GM23338 (cell line): Measurements from ENCODE around the gene SAMD10. TPM values are rescaled to one million over a fixed set of nuclear protein-coding genes. Genes with fewer than 3 reads are reported as not detected.

Experiments
- ATAC-seq: fragments of 200-7000 bp; cut with Tn5 transposase; 3 replicates; pipeline ENCODE4 v1.9.1; 2020
- DNase-seq: peaks from one replicate; pipeline ENCODE4 v3.0.0-alpha.2; 2015; ENCODE audit warnings: low spot score
- H2AFZ ChIP-seq: fragments of 200-600 bp; sonication (generic); 2 replicates; pipeline ENCODE4 v1.8.0; 2016; ENCODE audit warnings: antibody characterized with exemption, mild to moderate bottlenecking, moderate library complexity
- H3F3A ChIP-seq: fragments of 200-600 bp; sonication (generic); replicated peaks from 2 replicates; pipeline ENCODE4 v1.8.0; 2017; ENCODE audit warnings: antibody characterized with exemption, mixed run types, low read depth
- H3K27ac ChIP-seq: fragments of 200-600 bp; sonication (generic); 2 replicates; pipeline ENCODE4 v1.6.1; 2016; ENCODE audit warnings: low read depth
- H3K27me3 ChIP-seq: fragments of 200-600 bp; sonication (generic); 2 replicates; pipeline ENCODE4 v1.8.0; 2016; ENCODE audit warnings: mild to moderate bottlenecking, mixed run types, moderate library complexity; ENCODE audit not compliant: insufficient read depth
- H3K36me3 ChIP-seq: fragments of 200-600 bp; sonication (generic); 2 replicates; pipeline ENCODE4 v1.8.0; 2016; ENCODE audit warnings: mild to moderate bottlenecking; ENCODE audit not compliant: insufficient read depth
- H3K4me1 ChIP-seq: fragments of 200-600 bp; sonication (generic); 2 replicates; pipeline ENCODE4 v1.8.0; 2016; ENCODE audit warnings: mild to moderate bottlenecking, moderate library complexity; ENCODE audit not compliant: insufficient read depth
- H3K4me2 ChIP-seq: fragments of 200-600 bp; sonication (generic); 2 replicates; pipeline ENCODE4 v1.7.1; 2017; ENCODE audit warnings: mixed run types
- H3K4me3 ChIP-seq: fragments of 200-600 bp; sonication (generic); 2 replicates; pipeline ENCODE4 v1.6.1; 2016; ENCODE audit warnings: mixed run types
- H3K79me2 ChIP-seq: fragments of 200-600 bp; sonication (generic); replicated peaks from 2 replicates; pipeline ENCODE4 v1.8.0; 2017; ENCODE audit warnings: mild to moderate bottlenecking; ENCODE audit not compliant: insufficient read depth
- H3K9me2 ChIP-seq: fragments of 200-600 bp; sonication (generic); 2 replicates; pipeline ENCODE4 v1.8.0; 2017; ENCODE audit not compliant: insufficient read depth
- H4K20me1 ChIP-seq: fragments of 200-600 bp; sonication (generic); replicated peaks from 2 replicates; pipeline ENCODE4 v1.8.0; 2017; ENCODE audit warnings: mild to moderate bottlenecking; ENCODE audit not compliant: insufficient read depth
- H3K27ac Mint-ChIP-seq: 2 replicates; pipeline ENCODE4 v1.8.0; 2020; ENCODE audit warnings: inconsistent platforms, mild to moderate bottlenecking, moderate library complexity, mixed read lengths
- H3K27me3 Mint-ChIP-seq: 3 replicates; pipeline ENCODE4 v1.8.0; 2022; ENCODE audit warnings: low read depth, mild to moderate bottlenecking, moderate library complexity, mixed read lengths, inconsistent platforms; ENCODE audit not compliant: insufficient read depth, poor library complexity
- H3K36me3 Mint-ChIP-seq: 3 replicates; pipeline ENCODE4 v1.8.0; 2021; ENCODE audit warnings: low read depth, mild to moderate bottlenecking, inconsistent platforms, moderate library complexity, mixed read lengths
- H3K4me1 Mint-ChIP-seq: 3 replicates; pipeline ENCODE4 v1.8.0; 2020; ENCODE audit warnings: mild to moderate bottlenecking, inconsistent platforms, mixed read lengths
- H3K4me3 Mint-ChIP-seq: 3 replicates; pipeline ENCODE4 v1.8.0; 2021; ENCODE audit warnings: moderate library complexity, mild to moderate bottlenecking, inconsistent platforms, mixed read lengths
- H3K9me3 Mint-ChIP-seq: 3 replicates; pipeline ENCODE4 v1.8.0; 2020; ENCODE audit warnings: moderate library complexity, mild to moderate bottlenecking, inconsistent platforms, mixed read lengths
- CREB1 ChIP-seq: fragments of 250-450 bp; sonication (Bioruptor Pico); IDR thresholded peaks from 2 replicates; pipeline ENCODE4 v1.5.0; 2020; ENCODE audit warnings: low read depth, mild to moderate bottlenecking, moderate library complexity
- ETS1 ChIP-seq: IDR thresholded peaks from 2 replicates; pipeline ENCODE4 v1.6.1; 2016; ENCODE audit warnings: antibody characterized with exemption
- EZH2phosphoT487 ChIP-seq: fragments of 200-600 bp; sonication (generic); IDR thresholded peaks from one replicate; pipeline ENCODE4 v1.8.1; 2018; ENCODE audit warnings: antibody characterized with exemption; ENCODE audit not compliant: unreplicated experiment
- POLR2AphosphoS5 ChIP-seq: IDR thresholded peaks from 2 replicates; pipeline ENCODE4 v1.6.1; 2016; ENCODE audit warnings: antibody characterized with exemption, low read depth
- STAT1 ChIP-seq: IDR thresholded peaks from one replicate; pipeline ENCODE4 v1.6.1; 2016; ENCODE audit warnings: antibody characterized with exemption; ENCODE audit not compliant: unreplicated experiment
- ZNF114 ChIP-seq: fragments of 250-450 bp; sonication (Bioruptor Pico); IDR thresholded peaks from 2 replicates; pipeline ENCODE4 v1.5.0; 2020; ENCODE audit warnings: mild to moderate bottlenecking, moderate library complexity
- polyA plus RNA-seq: library from polyadenylated mRNA; unstranded; fragments of >200 nt; fragmentation: Nextera tagmentation; extraction: Ambion mirVana; gene quantifications from 2 replicates; pipeline ENCODE4 v1.2.1, GENCODE V29; 2016
- total RNA-seq: library from RNA; depleted of rRNA; stranded (reverse); fragments of >200 nt; shearing (Covaris generic); gene quantifications from 2 replicates; pipeline ENCODE4 v1.2.3, GENCODE V29; 2014
- TF ChIP-seq, protein P1 (sequence below): fragments of 250-450 bp; sonication (Bioruptor Pico); IDR thresholded peaks from 2 replicates; pipeline ENCODE4 v1.5.0; 2020; ENCODE audit warnings: mild to moderate bottlenecking, moderate library complexity

The SAMD10 gene
- total and polyA plus RNA-seq, 2 experiments from 2014 or later = 2.1 to 7.3 TPM

DNA sequence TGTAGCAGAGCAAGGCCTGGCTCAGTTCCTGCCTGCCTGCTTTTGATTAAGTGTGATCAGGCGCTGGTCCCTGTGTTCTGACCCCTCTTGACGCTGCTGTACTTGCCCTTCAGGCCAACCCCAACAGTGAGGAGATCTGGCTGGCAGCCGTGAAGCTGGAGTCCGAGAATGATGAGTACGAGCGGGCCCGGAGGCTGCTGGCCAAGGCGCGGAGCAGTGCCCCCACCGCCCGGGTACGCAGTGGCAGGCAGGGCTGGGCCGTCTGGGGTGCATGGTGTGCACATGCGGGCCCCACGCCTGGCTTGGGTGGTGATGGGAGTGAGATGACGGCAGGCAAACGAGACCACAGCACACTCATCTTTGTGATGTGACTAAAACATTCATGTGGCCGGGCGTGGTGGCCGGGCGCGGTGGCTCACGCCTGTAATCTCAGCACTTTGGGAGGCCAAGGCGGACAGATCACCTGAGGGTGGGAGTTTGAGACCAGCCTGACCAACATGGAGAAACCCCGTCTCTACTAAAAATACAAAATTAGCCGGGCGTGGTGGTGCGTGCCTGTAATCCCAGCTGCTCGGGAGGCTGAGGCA is 46.5 kb upstream of the SAMD10 start (continued):
- TF ChIP-seq, protein P1, sequence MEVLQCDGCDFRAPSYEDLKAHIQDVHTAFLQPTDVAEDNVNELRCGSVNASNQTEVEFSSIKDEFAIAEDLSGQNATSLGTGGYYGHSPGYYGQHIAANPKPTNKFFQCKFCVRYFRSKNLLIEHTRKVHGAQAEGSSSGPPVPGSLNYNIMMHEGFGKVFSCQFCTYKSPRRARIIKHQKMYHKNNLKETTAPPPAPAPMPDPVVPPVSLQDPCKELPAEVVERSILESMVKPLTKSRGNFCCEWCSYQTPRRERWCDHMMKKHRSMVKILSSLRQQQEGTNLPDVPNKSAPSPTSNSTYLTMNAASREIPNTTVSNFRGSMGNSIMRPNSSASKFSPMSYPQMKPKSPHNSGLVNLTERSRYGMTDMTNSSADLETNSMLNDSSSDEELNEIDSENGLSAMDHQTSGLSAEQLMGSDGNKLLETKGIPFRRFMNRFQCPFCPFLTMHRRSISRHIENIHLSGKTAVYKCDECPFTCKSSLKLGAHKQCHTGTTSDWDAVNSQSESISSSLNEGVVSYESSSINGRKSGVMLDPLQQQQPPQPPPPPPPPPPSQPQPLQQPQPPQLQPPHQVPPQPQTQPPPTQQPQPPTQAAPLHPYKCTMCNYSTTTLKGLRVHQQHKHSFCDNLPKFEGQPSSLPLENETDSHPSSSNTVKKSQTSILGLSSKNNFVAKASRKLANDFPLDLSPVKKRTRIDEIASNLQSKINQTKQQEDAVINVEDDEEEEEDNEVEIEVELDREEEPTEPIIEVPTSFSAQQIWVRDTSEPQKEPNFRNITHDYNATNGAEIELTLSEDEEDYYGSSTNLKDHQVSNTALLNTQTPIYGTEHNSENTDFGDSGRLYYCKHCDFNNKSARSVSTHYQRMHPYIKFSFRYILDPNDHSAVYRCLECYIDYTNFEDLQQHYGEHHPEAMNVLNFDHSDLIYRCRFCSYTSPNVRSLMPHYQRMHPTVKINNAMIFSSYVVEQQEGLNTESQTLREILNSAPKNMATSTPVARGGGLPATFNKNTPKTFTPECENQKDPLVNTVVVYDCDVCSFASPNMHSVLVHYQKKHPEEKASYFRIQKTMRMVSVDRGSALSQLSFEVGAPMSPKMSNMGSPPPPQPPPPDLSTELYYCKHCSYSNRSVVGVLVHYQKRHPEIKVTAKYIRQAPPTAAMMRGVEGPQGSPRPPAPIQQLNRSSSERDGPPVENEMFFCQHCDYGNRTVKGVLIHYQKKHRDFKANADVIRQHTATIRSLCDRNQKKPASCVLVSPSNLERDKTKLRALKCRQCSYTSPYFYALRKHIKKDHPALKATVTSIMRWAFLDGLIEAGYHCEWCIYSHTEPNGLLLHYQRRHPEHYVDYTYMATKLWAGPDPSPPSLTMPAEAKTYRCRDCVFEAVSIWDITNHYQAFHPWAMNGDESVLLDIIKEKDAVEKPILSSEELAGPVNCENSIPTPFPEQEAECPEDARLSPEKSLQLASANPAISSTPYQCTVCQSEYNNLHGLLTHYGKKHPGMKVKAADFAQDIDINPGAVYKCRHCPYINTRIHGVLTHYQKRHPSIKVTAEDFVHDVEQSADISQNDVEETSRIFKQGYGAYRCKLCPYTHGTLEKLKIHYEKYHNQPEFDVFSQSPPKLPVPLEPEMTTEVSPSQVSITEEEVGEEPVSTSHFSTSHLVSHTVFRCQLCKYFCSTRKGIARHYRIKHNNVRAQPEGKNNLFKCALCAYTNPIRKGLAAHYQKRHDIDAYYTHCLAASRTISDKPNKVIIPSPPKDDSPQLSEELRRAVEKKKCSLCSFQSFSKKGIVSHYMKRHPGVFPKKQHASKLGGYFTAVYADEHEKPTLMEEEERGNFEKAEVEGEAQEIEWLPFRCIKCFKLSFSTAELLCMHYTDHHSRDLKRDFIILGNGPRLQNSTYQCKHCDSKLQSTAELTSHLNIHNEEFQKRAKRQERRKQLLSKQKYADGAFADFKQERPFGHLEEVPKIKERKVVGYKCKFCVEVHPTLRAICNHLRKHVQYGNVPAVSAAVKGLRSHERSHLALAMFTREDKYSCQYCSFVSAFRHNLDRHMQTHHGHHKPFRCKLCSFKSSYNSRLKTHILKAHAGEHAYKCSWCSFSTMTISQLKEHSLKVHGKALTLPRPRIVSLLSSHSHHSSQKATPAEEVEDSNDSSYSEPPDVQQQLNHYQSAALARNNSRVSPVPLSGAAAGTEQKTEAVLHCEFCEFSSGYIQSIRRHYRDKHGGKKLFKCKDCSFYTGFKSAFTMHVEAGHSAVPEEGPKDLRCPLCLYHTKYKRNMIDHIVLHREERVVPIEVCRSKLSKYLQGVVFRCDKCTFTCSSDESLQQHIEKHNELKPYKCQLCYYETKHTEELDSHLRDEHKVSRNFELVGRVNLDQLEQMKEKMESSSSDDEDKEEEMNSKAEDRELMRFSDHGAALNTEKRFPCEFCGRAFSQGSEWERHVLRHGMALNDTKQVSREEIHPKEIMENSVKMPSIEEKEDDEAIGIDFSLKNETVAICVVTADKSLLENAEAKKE = no peak

- Histone ChIP-seq H3K4me2 (no peak overlapping the region), H4K20me1 (no peaks in the 10 kb centered on the region), H3K27me3 (no peaks in the 10 kb centered on the region), H3K4me1 (no peaks in the 10 kb centered on the region), H3K36me3 (peaks cover 5% of the 10 kb centered on the region; the same call in 1 of the 2 replicates), H2AFZ (no peak overlapping the region), H3K27ac (no peak overlapping the region), H3F3A (0 out of 2 replicates have a peak, but pooled peaks cover 6% of the 10 kb centered on the region), H3K4me3 (no peak overlapping the region), H3K79me2 (no peaks in the 10 kb centered on the region), H3K9me2 (no peaks in the 10 kb centered on the region)
- DNase-seq = no peak
- Mint-ChIP-seq H3K4me1 (no peaks in the 10 kb centered on the region; the same call in 2 of the 3 replicates), H3K27ac (no peak overlapping the region), H3K36me3 (peaks cover 79% of the 10 kb centered on the region), H3K27me3 (peaks cover 8% of the 10 kb centered on the region), H3K9me3 (no peaks in the 10 kb centered on the region), H3K4me3 (no peak overlapping the region)
- ATAC-seq = no peak
- TF ChIP-seq, protein P1 = no peak
- TF ChIP-seq STAT1 = no peak
- TF ChIP-seq CREB1 (CRISPR knock-in tag) = no peak
- TF ChIP-seq ZNF114 = no peak
- no peak for TF ChIP-seq EZH2phosphoT487
- no peak for TF ChIP-seq POLR2AphosphoS5
- TF ChIP-seq ETS1 = no peak
Measured at GRCh38 chr20:64025101-64025825, 45.8 kb upstream of the SAMD10 start.
